HEK293 (cell line): Measurements from ENCODE around the gene SLC37A4.

Source experiments
- CTCF ChIA-PET: fragments of 350-600 bp; formaldehyde crosslinking; extraction: SDS; loops from one replicate; lab custom pipeline; 2021; ENCODE audit warnings: antibody characterized with exemption; lab: Yijun Ruan, JAX
- POLR2A ChIA-PET: fragments of 300-600 bp; formaldehyde crosslinking; extraction: SDS; loops from one replicate; lab custom pipeline; 2020; ENCODE audit warnings: antibody characterized with exemption, inconsistent platforms; lab: Yijun Ruan, JAX
- H3K27ac ChIP-seq: fragments of 200-500 bp; sonication (Bioruptor generic); 2 replicates; pipeline ENCODE4 v1.5.1; 2014; ENCODE audit warnings: low read depth, low read length, control low read depth, inconsistent platforms; ENCODE audit errors: extremely low read depth
- H3K36me3 ChIP-seq, 2 experiments: fragments of 200-500 bp in 1 of 2; sonication (Bioruptor generic) in 1 of 2; 1 replicate in 1 of 2; 2 replicates in 1 of 2; pipeline ENCODE4 v1.5.1; 2014 to 2017; ENCODE audit warnings: inconsistent platforms in 2 of 2, low read length in 2 of 2; ENCODE audit not compliant: control insufficient read depth in 2 of 2, insufficient read depth in 1 of 2
- H3K4me1 ChIP-seq: fragments of 200-500 bp; sonication (Bioruptor generic); 2 replicates; pipeline ENCODE4 v1.5.1; 2014; ENCODE audit warnings: mild to moderate bottlenecking, low read length, inconsistent platforms; ENCODE audit not compliant: control insufficient read depth, insufficient read depth
- H3K4me3 ChIP-seq: 2 replicates; pipeline ENCODE4 v1.5.1; 2011; ENCODE audit warnings: low read depth, mild to moderate bottlenecking, control low read depth, low read length, moderate library complexity
- H3K9me3 ChIP-seq: fragments of 200-500 bp; sonication (Bioruptor generic); 2 replicates; pipeline ENCODE4 v1.5.1; 2014; ENCODE audit warnings: low read depth, low read length, inconsistent platforms; ENCODE audit not compliant: control insufficient read depth, insufficient read depth
- ATF2 ChIP-seq: fragments of 450-650 bp; formaldehyde crosslinking; IDR thresholded peaks from 2 replicates; pipeline ENCODE4 v1.5.1; 2016; ENCODE audit warnings: missing biosample characterization, missing genetic modification characterization, low read depth
- BCL11B ChIP-seq: fragments of 450-650 bp; formaldehyde crosslinking; IDR thresholded peaks from 2 replicates; pipeline ENCODE4 v1.5.1; 2016; ENCODE audit warnings: low read depth, missing biosample characterization, missing genetic modification characterization
- GLIS2 ChIP-seq: fragments of 450-650 bp; formaldehyde crosslinking; IDR thresholded peaks from 2 replicates; pipeline ENCODE4 v1.5.1; 2016; ENCODE audit warnings: missing biosample characterization, missing genetic modification characterization
- MYNN ChIP-seq: fragments of 450-650 bp; formaldehyde crosslinking; IDR thresholded peaks from 2 replicates; pipeline ENCODE4 v1.5.1; 2016; ENCODE audit warnings: missing biosample characterization, missing genetic modification characterization, borderline replicate concordance
- PBX3 ChIP-seq: sonication (generic); formaldehyde crosslinking; IDR thresholded peaks from 2 replicates; pipeline ENCODE4 v1.8.1; 2022; ENCODE audit warnings: mild to moderate bottlenecking, moderate library complexity, missing genetic modification reagents
- PRDM10 ChIP-seq: fragments of 450-650 bp; formaldehyde crosslinking; IDR thresholded peaks from 2 replicates; pipeline ENCODE4 v1.5.1; 2016; ENCODE audit warnings: missing biosample characterization, missing genetic modification characterization
- SETDB1 ChIP-seq: IDR thresholded peaks from one replicate; pipeline ENCODE4 v1.6.1; 2017; ENCODE audit warnings: mild to moderate bottlenecking, low read length, moderate library complexity, mixed read lengths; ENCODE audit not compliant: insufficient read length
- WT1 ChIP-seq: fragments of 450-650 bp; formaldehyde crosslinking; IDR thresholded peaks from 2 replicates; pipeline ENCODE4 v1.5.1; 2016; ENCODE audit warnings: missing biosample characterization, missing genetic modification characterization
- ZBTB1 ChIP-seq: fragments of 450-650 bp; formaldehyde crosslinking; IDR thresholded peaks from 2 replicates; pipeline ENCODE4 v1.5.1; 2016; ENCODE audit warnings: missing biosample characterization, missing genetic modification characterization
- ZBTB48 ChIP-seq: fragments of 450-650 bp; formaldehyde crosslinking; IDR thresholded peaks from 2 replicates; pipeline ENCODE4 v1.5.1; 2016; ENCODE audit warnings: missing biosample characterization, missing genetic modification characterization
- ZBTB6 ChIP-seq: fragments of 450-650 bp; formaldehyde crosslinking; IDR thresholded peaks from 2 replicates; pipeline ENCODE4 v1.5.1; 2017; ENCODE audit warnings: missing biosample characterization, missing genetic modification characterization
- ZBTB8A ChIP-seq: fragments of 450-650 bp; formaldehyde crosslinking; IDR thresholded peaks from 2 replicates; pipeline ENCODE4 v1.5.1; 2016; ENCODE audit warnings: missing biosample characterization, missing genetic modification characterization
- ZFP41 ChIP-seq: fragments of 450-650 bp; formaldehyde crosslinking; IDR thresholded peaks from 2 replicates; pipeline ENCODE4 v1.5.1; 2016; ENCODE audit warnings: missing biosample characterization, missing genetic modification characterization, borderline replicate concordance
- ZFP69B ChIP-seq: fragments of 450-650 bp; formaldehyde crosslinking; IDR thresholded peaks from 2 replicates; pipeline ENCODE4 v1.5.1; 2016; ENCODE audit warnings: missing biosample characterization, missing genetic modification characterization
- ZIC2 ChIP-seq: fragments of 450-650 bp; formaldehyde crosslinking; IDR thresholded peaks from 2 replicates; pipeline ENCODE4 v1.5.1; 2016; ENCODE audit warnings: missing biosample characterization, missing genetic modification characterization
- ZNF121 ChIP-seq: fragments of 450-650 bp; formaldehyde crosslinking; IDR thresholded peaks from 2 replicates; pipeline ENCODE4 v1.5.1; 2016; ENCODE audit warnings: missing biosample characterization, missing genetic modification characterization
- ZNF223 ChIP-seq: fragments of 450-650 bp; formaldehyde crosslinking; IDR thresholded peaks from 2 replicates; pipeline ENCODE4 v1.5.1; 2016; ENCODE audit warnings: missing biosample characterization, missing genetic modification characterization
- ZNF37A ChIP-seq: fragments of 450-650 bp; IDR thresholded peaks from 2 replicates; pipeline ENCODE4 v1.5.1; 2018; ENCODE audit warnings: missing biosample characterization, missing genetic modification characterization
- ZNF416 ChIP-seq: fragments of 450-650 bp; formaldehyde crosslinking; IDR thresholded peaks from 2 replicates; pipeline ENCODE4 v1.5.1; 2016; ENCODE audit warnings: missing biosample characterization, missing genetic modification characterization
- ZNF530 ChIP-seq: fragments of 450-650 bp; formaldehyde crosslinking; IDR thresholded peaks from 2 replicates; pipeline ENCODE4 v1.5.1; 2016; ENCODE audit warnings: low read depth, missing biosample characterization, missing genetic modification characterization
- ZNF548 ChIP-seq: fragments of 450-650 bp; formaldehyde crosslinking; IDR thresholded peaks from 2 replicates; pipeline ENCODE4 v1.5.1; 2016; ENCODE audit warnings: missing biosample characterization, missing genetic modification characterization
- ZNF558 ChIP-seq: fragments of 450-650 bp; formaldehyde crosslinking; IDR thresholded peaks from 2 replicates; pipeline ENCODE4 v1.5.1; 2016; ENCODE audit warnings: missing biosample characterization, missing genetic modification characterization
- ZNF585B ChIP-seq: fragments of 450-650 bp; formaldehyde crosslinking; IDR thresholded peaks from 2 replicates; pipeline ENCODE4 v1.5.1; 2016; ENCODE audit warnings: missing biosample characterization, missing genetic modification characterization
- ZNF596 ChIP-seq: fragments of 450-650 bp; IDR thresholded peaks from 2 replicates; pipeline ENCODE4 v1.5.0; 2018; ENCODE audit warnings: missing biosample characterization, mild to moderate bottlenecking, missing genetic modification characterization, moderate library complexity
- ZNF600 ChIP-seq: fragments of 450-650 bp; formaldehyde crosslinking; IDR thresholded peaks from 2 replicates; pipeline ENCODE4 v1.5.1; 2016; ENCODE audit warnings: missing biosample characterization, missing genetic modification characterization
- ZNF776 ChIP-seq: fragments of 450-650 bp; formaldehyde crosslinking; IDR thresholded peaks from 2 replicates; pipeline ENCODE4 v1.5.0; 2017; ENCODE audit warnings: missing biosample characterization, missing genetic modification characterization, borderline replicate concordance
- ZSCAN18 ChIP-seq: fragments of 450-650 bp; formaldehyde crosslinking; IDR thresholded peaks from 2 replicates; pipeline ENCODE4 v1.5.1; 2016; ENCODE audit warnings: missing biosample characterization, missing genetic modification characterization

SLC37A4 gene

GRCh38 chr11:119028346-119029068 lies 2.2 kb downstream of the SLC37A4 start:
- Histone ChIP-seq H3K9me3 (no peaks in the 10 kb centered on the region), H3K4me3 (no peak overlapping the region), H3K36me3 (peaks cover 0 to 57% of the 10 kb centered on the region in 2 experiments; a peak in 1 of 3 replicates), H3K27ac (no peak overlapping the region), H3K4me1 (no peaks in the 10 kb centered on the region)
- ChIA-PET CTCF (interaction anchor here (0.6 kb wide), 4 partner anchors 23 to 280 kb away, joined by 3 to 4 read pairs (median 3); no protein-coding TSS in a partner anchor), POLR2A (interaction anchor here (1.3 to 1.7 kb wide), 2 partner anchors 10 to 13 kb away, joined by 3 to 5 read pairs; partner anchors contain the start of genes RPS25 and TRAPPC4)
- TF ChIP-seq SETDB1 (no peak), ZNF776 (no peak), WT1 (tag by site-specific recombination) (no peak), PBX3 (CRISPR knock-in tag) (no peak), ZBTB1 (tag by site-specific recombination) (no peak), PRDM10 (tag by site-specific recombination) (peak; percentile 93), ZNF596 (tag by site-specific recombination) (no peak), ZNF558 (tag by site-specific recombination) (peak; percentile 89), ZFP69B (no peak), ZBTB8A (tag by site-specific recombination) (no peak), BCL11B (tag by site-specific recombination) (no peak), ZNF121 (tag by site-specific recombination) (no peak), ZNF585B (tag by site-specific recombination) (no peak), ZNF600 (tag by site-specific recombination) (no peak), ATF2 (tag by site-specific recombination) (no peak), ZBTB6 (tag by site-specific recombination) (no peak), ZNF530 (tag by site-specific recombination) (no peak), MYNN (tag by site-specific recombination) (no peak), ZNF37A (tag by site-specific recombination) (no peak), ZNF548 (no peak), ZBTB48 (tag by site-specific recombination) (0 out of 2 replicates have a peak, but pooled peaks have one; percentile 21), GLIS2 (no peak), ZNF416 (tag by site-specific recombination) (no peak), ZIC2 (tag by site-specific recombination) (peak; percentile 92), ZNF223 (tag by site-specific recombination) (no peak), ZSCAN18 (tag by site-specific recombination) (no peak), ZFP41 (no peak)
